Mammary epithelial cell (primary cell): Measurements from ENCODE around the gene COL23A1.

Experiments used
- EZH2 ChIP-seq: IDR thresholded peaks from 2 replicates; pipeline ENCODE4 v1.6.1; 2012; ENCODE audit warnings: low read length, inconsistent platforms, borderline replicate concordance
- TF ChIP-seq, protein P1 (sequence below), 2 donors: IDR thresholded peaks in 1 of 2; conservative IDR thresholded peaks in 1 of 2; 2 replicates each; pipeline ENCODE4 v1.5.1; 2011 to 2012; ENCODE audit warnings: inconsistent platforms in 2 of 2, low read length in 2 of 2, mild to moderate bottlenecking in 2 of 2, control low read depth in 1 of 2, low read depth in 1 of 2; ENCODE audit not compliant: insufficient read depth in 1 of 2; ENCODE audit errors: extremely low read depth in 1 of 2

DNA sequence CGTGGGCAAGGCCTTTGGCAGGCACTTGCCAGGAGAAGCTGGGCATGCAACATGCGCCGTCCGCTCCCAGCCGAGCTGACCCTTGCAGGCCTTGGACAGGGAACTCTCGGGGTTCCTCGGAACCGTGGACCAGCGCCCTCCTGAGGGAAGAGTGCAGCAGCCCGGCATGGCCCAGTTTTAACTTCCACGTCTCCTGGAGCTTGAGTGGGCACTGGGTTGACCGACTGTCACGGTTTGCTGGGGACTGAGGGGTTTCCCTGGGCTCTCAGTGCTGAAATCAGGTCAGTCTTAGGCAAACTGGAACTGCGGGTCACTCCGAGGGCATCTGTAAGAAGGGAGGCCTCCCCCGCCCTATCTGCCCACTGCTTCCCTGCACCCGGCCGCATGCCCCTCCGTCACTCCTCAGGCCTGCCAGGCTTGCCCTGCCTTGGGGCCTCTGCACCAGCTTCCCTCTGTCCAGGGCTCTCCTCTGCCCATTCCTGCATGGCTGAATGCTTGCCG, 270.6 kb downstream of the COL23A1 start:
- TF ChIP-seq, protein P1, sequence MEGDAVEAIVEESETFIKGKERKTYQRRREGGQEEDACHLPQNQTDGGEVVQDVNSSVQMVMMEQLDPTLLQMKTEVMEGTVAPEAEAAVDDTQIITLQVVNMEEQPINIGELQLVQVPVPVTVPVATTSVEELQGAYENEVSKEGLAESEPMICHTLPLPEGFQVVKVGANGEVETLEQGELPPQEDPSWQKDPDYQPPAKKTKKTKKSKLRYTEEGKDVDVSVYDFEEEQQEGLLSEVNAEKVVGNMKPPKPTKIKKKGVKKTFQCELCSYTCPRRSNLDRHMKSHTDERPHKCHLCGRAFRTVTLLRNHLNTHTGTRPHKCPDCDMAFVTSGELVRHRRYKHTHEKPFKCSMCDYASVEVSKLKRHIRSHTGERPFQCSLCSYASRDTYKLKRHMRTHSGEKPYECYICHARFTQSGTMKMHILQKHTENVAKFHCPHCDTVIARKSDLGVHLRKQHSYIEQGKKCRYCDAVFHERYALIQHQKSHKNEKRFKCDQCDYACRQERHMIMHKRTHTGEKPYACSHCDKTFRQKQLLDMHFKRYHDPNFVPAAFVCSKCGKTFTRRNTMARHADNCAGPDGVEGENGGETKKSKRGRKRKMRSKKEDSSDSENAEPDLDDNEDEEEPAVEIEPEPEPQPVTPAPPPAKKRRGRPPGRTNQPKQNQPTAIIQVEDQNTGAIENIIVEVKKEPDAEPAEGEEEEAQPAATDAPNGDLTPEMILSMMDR (conservative IDR thresholded peaks at IDR 0.05 in 1 of 2, IDR thresholded peaks at IDR 0.05 in 1 of 2; ENCODE audit: extremely low read depth in 1 of 2, insufficient read depth in 1 of 2, low read depth in 1 of 2, low read length in 2 of 2): no peak
- no peak for TF ChIP-seq EZH2
